NCI-H345 treated with DMSO at 0.1 percent for 48 hours (cell line): ENCODE results near the gene PNO1.

ENCODE experiments used
- DNase-seq: peaks from one replicate; lab custom pipeline; 2025; ENCODE audit not compliant: unreplicated experiment; lab: John Stamatoyannopoulos, UW

The PNO1 gene

DNA sequence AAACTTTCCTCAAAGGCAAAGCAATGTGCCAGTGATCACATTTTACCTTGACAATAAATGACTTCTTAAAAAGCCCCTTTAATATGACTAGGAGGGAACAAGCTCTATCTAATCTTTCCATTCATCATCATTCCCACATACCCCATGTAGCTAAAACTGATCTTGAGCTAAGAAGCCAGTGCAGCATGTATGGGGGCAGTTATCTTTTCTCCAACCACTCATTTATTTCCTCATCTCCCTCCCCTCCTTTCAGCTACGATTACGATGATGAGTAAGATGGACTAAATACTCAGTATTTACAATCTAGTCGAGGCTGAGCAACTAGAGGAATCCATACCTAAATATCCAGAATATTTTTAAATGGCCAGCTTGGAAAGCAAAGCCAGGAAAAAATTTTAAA is 35.5 kb downstream of the PNO1 start:
- DNase-seq: no peak

GRCh38 chr2:68193787-68194372 is 36.2 kb downstream of the PNO1 start:
- DNase-seq: no peak

- DNase-seq: no peak
Observed at GRCh38 chr2:68195096-68195495, 37.4 kb downstream of the PNO1 start.

- no peak for DNase-seq
Observed at GRCh38 chr2:68196120-68196716, 38.5 kb downstream of the PNO1 start.

- no peak for DNase-seq
Observed at GRCh38 chr2:68200157-68200787, 42.6 kb downstream of the PNO1 start.

DNA sequence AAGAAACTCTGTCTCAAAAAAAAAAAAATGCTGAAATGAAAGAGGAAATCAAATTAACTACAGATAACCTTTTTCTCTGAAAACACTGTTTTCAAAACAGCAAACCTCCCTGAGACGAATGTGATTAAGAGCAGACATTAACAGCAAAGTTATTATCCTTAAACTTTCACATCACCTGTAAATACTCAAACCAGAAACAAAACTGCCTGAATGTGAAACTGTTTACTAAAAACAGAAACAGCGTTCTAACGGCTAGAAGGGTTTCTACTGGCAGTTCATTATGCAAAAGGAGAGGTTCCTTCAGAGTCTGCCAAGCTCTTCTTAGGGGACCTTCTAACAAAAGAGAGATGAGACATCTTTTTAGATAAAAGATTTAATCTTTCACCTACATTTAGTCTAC is 45.9 kb downstream of the PNO1 start:
- no peak for DNase-seq

DNA sequence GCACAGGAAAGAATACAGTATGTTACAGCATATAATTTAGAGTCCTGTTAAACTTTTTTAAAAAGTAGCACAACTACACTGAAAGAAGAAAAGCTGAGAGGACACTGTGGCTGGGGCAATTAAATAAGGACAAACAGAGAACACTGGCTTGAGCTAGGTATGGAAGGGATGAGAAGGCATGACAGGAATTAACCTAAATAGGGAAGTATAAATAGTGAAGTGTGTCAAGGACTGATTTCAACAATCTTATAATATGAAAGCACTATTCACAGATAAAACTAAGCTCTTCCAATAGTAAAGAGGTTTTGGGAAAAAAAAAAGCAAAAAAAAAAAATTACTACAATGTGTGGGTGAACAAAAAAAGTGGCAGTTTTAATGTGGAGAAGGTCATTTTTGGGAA is 49.1 kb downstream of the PNO1 start:
- DNase-seq: no peak

DNA sequence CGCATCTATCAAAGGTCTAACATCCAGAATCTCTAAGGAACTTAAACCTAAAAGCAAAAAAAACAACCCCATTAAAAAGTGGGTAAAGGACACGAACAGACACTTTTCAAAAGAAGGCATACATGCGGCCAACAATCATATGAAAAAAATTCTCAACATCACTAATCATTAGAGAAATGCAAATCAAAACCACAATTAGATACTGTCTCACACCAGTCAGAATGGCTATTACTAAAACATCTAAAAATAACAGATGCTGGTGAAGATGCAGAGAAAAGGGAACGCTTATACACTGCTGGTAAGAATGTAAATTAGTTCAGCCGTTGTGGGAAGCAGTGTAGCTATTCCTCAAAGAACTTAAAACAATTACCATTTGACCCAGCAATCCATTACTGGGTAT is 56.7 kb downstream of the PNO1 start:
- no peak for DNase-seq

GRCh38 chr2:68216454-68217310 is 59.0 kb downstream of the PNO1 start:
- DNase-seq: no peak

GRCh38 chr2:68217729-68218128 is 60.0 kb downstream of the PNO1 start:
- DNase-seq: no peak

DNA sequence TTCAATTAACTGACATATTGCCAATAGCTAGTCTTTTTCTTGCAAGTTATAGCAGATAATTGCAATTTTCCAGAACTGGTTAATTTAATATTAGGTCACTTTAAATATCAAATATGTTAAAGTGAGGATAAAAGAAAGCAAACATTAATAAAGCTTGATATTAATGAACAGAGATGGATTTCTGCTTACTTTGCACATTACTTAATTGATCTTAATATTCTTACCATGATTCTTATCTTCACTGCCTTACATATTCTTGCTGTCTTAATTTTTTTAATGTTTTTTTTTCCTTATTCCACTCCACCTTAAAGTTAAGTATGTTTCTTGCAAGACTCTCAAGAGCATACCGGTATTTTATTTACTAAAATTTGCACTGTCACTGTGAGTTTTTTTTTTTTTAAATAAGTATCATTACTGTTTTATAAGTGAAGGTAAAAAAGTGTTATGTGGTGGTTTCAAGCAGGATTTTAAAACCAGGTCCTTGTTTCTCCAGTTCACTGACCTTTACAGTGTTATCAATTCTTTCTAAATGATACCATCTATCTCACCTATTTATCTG is 60.7 kb downstream of the PNO1 start:
- DNase-seq: no peak

DNA sequence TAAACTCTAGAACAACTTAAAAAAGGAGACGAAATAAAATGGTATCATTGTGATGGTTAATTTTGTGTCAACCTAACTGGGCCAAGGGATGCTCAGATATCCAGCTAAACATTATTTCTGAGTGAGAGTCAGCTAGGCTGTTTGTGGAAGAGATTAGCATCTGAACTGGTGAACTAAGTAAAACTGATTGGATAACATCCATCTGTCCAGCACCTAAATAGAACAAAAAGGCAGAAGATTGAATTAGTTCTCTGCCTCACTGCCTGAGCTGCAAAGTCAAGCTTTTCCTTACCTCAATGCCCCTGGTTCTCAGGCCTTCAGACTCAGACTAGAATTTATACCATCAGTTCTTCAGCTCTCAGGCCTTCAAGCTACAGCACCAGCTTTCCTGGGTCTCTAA is 64.6 kb downstream of the PNO1 start:
- no peak for DNase-seq

DNA sequence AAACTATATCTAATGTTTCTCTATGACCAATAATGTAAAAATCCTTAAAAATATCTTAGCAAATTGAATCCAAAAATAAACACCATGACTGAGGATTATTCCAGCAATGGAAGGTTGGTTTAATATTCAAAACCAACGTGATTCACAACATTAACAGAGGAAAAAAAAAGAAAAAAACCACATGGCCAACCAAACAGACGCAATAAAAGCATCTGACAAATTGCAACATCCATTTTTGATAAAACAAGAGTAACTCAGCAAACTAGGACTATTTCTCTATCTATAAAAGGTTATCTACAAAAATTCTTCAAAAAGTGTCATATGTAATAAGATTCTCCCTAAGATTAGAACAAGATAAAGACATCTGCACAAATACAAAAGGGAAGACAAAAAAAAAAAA is 65.7 kb downstream of the PNO1 start:
- DNase-seq: no peak

- no peak for DNase-seq
Observed at GRCh38 chr2:68225119-68225632, 67.5 kb downstream of the PNO1 start.
